ENCODE data around the gene VPS13D. TPM values are rescaled to one million over a fixed set of nuclear protein-coding genes. Genes with fewer than 3 reads are reported as not detected.

Gene VPS13D
- total RNA-seq, 1 experiment from 2014 or later, result 31.6 TPM

GRCh38 chr1:12548279-12548972 is 318.6 kb downstream of the VPS13D start:
- Histone ChIP-seq H3K4me1 (ENCODE audit: control insufficient read depth in 1 of 2, insufficient read depth in 2 of 2, low read length in 2 of 2) (peaks cover 20 to 58% of the 10 kb centered on the region in 2 experiments), H3K9ac (ENCODE audit: low read length) (peak overlapping the region; percentile 60), H3K27ac (ENCODE audit: low read depth, low read length) (no peak overlapping the region), H2AFZ (ENCODE audit: low read depth, low read length, poor library complexity, severe bottlenecking) (no peak overlapping the region), H3K27me3 (ENCODE audit: insufficient read depth, low read length) (no peaks in the 10 kb centered on the region), H4K20me1 (ENCODE audit: insufficient read depth) (no peaks in the 10 kb centered on the region), H3K4me3 (replicated peaks in 1 of 2; ENCODE audit: low read depth in 1 of 2, low read length in 2 of 2) (no peak overlapping the region), H3K36me3 (ENCODE audit: control insufficient read depth in 1 of 2, insufficient read depth in 2 of 2, low read length in 2 of 2) (no peaks in the 10 kb centered on the region), H3K9me3 (ENCODE audit: control insufficient read depth in 1 of 2, insufficient read depth in 1 of 2, low read depth in 1 of 2, low read length in 2 of 2) (no peaks in the 10 kb centered on the region), H3K9me2 (ENCODE audit: insufficient read depth) (no peaks in the 10 kb centered on the region), H3K79me2 (ENCODE audit: insufficient read depth, low read length) (no peaks in the 10 kb centered on the region), H3K4me2 (ENCODE audit: low read length) (peak overlapping the region; percentile 68)
- POLR2A ChIA-PET, result no interaction called here
- ATAC-seq (no peak), DNase-seq (ENCODE audit: low read depth, low spot score) (no peak)
- RAD21 ChIA-PET (ENCODE audit: low non-redundant PET in 1 of 2, low total read pairs in 2 of 2, uncharacterized antibody in 2 of 2, unreplicated experiment in 2 of 2), result no interaction called here
- intact Hi-C loops (cut with micrococcal nuclease), result loop anchor here (10.0 kb wide), 1 partner anchor 144 kb away; no protein-coding TSS in a partner anchor
- BruUV-seq (replicated peaks), result no TSS peak
- TF ChIP-seq MAX (IDR thresholded peaks at IDR 0.05), result no peak
- no peak for TF ChIP-seq POLR2AphosphoS5 (IDR thresholded peaks at IDR 0.05; ENCODE audit: low read depth, low read length)
- CTCF ChIA-PET, result no interaction called here

DNA sequence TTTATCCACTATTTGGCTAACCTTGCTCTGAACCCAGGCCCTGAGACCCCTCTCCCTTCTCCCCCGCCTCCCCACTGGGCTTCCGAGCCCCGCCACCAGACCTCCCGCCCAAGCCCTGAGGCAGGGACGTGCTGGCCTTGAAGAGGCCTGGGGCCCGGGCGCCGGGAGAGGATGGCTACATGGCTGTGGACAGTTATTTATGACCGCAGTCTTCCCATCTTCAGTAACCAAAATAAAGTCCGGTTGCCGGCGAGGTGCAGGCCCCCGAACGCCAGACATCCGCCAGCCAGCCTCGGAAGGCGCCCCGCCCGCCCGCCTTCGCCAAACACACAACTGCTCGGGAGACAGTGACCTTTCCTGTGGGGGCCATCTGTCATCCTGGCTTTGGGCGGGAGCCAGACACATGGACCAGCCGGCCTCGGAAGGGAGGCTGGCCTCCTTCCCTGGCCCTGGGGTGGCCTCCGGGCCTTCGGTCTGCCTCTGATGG is 319.2 kb downstream of the VPS13D start:
- Histone ChIP-seq H3K4me2 (ENCODE audit: low read length) (peak overlapping the region; percentile 68), H3K4me3 (replicated peaks in 1 of 2; ENCODE audit: low read depth in 1 of 2, low read length in 2 of 2) (peak overlapping the region; percentile 22 to 35; a peak in 3 of 4 replicates), H3K79me2 (ENCODE audit: insufficient read depth, low read length) (no peaks in the 10 kb centered on the region), H3K9me3 (ENCODE audit: control insufficient read depth in 1 of 2, insufficient read depth in 1 of 2, low read depth in 1 of 2, low read length in 2 of 2) (no peaks in the 10 kb centered on the region), H3K4me1 (ENCODE audit: control insufficient read depth in 1 of 2, insufficient read depth in 2 of 2, low read length in 2 of 2) (peaks cover 23 to 64% of the 10 kb centered on the region in 2 experiments), H2AFZ (ENCODE audit: low read depth, low read length, poor library complexity, severe bottlenecking) (no peak overlapping the region), H3K27ac (ENCODE audit: low read depth, low read length) (peak overlapping the region; percentile 61), H3K9ac (ENCODE audit: low read length) (peak overlapping the region; percentile 60), H3K27me3 (ENCODE audit: insufficient read depth, low read length) (no peaks in the 10 kb centered on the region), H3K36me3 (ENCODE audit: control insufficient read depth in 1 of 2, insufficient read depth in 2 of 2, low read length in 2 of 2) (no peaks in the 10 kb centered on the region), H4K20me1 (ENCODE audit: insufficient read depth) (no peaks in the 10 kb centered on the region), H3K9me2 (ENCODE audit: insufficient read depth) (no peaks in the 10 kb centered on the region)
- POLR2A ChIA-PET, result interaction anchor here (1.1 to 1.5 kb wide), 2 partner anchors 9 to 74 kb away, joined by 3 to 4 read pairs; no protein-coding TSS in a partner anchor
- RAD21 ChIA-PET (ENCODE audit: low non-redundant PET in 1 of 2, low total read pairs in 2 of 2, uncharacterized antibody in 2 of 2, unreplicated experiment in 2 of 2), result interaction anchor here in 1 of 2 experiments (1.0 kb wide), 1 partner anchor 9 kb away, joined by 3 read pairs; no protein-coding TSS in a partner anchor
- BruUV-seq (replicated peaks), result no TSS peak
- intact Hi-C loops (cut with micrococcal nuclease), result loop anchor here (10.0 kb wide), 1 partner anchor 144 kb away; no protein-coding TSS in a partner anchor
- CTCF ChIA-PET, result interaction anchor here (1.0 kb wide), 1 partner anchor 8 kb away, joined by 3 read pairs; no protein-coding TSS in a partner anchor
- peak; percentile 19 for ATAC-seq
- no peak for DNase-seq (ENCODE audit: low read depth, low spot score)
- no peak; the same call in 1 of the 2 replicates for TF ChIP-seq ZFX (IDR thresholded peaks at IDR 0.05)
- TF ChIP-seq SP1 (IDR thresholded peaks at IDR 0.05; ENCODE audit: low read depth), result no peak
- no peak for TF ChIP-seq EZH2phosphoT487 (IDR thresholded peaks at IDR 0.05; ENCODE audit: borderline replicate concordance)
- TF ChIP-seq ELF1 (IDR thresholded peaks at IDR 0.05; ENCODE audit: borderline replicate concordance, low read depth), result no peak
- no peak for TF ChIP-seq SRF (IDR thresholded peaks at IDR 0.05; ENCODE audit: low read depth)
- TF ChIP-seq, protein P1, sequence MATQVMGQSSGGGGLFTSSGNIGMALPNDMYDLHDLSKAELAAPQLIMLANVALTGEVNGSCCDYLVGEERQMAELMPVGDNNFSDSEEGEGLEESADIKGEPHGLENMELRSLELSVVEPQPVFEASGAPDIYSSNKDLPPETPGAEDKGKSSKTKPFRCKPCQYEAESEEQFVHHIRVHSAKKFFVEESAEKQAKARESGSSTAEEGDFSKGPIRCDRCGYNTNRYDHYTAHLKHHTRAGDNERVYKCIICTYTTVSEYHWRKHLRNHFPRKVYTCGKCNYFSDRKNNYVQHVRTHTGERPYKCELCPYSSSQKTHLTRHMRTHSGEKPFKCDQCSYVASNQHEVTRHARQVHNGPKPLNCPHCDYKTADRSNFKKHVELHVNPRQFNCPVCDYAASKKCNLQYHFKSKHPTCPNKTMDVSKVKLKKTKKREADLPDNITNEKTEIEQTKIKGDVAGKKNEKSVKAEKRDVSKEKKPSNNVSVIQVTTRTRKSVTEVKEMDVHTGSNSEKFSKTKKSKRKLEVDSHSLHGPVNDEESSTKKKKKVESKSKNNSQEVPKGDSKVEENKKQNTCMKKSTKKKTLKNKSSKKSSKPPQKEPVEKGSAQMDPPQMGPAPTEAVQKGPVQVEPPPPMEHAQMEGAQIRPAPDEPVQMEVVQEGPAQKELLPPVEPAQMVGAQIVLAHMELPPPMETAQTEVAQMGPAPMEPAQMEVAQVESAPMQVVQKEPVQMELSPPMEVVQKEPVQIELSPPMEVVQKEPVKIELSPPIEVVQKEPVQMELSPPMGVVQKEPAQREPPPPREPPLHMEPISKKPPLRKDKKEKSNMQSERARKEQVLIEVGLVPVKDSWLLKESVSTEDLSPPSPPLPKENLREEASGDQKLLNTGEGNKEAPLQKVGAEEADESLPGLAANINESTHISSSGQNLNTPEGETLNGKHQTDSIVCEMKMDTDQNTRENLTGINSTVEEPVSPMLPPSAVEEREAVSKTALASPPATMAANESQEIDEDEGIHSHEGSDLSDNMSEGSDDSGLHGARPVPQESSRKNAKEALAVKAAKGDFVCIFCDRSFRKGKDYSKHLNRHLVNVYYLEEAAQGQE (IDR thresholded peaks at IDR 0.05; ENCODE audit: low read depth), result no peak
- no peak for TF ChIP-seq JUND (IDR thresholded peaks at IDR 0.05)
- TF ChIP-seq YY1 (IDR thresholded peaks at IDR 0.05; ENCODE audit: extremely low read depth, insufficient replicate concordance, low read depth, low read length), result no peak
- no peak for TF ChIP-seq MAX (IDR thresholded peaks at IDR 0.05)
- TF ChIP-seq, protein P2, sequence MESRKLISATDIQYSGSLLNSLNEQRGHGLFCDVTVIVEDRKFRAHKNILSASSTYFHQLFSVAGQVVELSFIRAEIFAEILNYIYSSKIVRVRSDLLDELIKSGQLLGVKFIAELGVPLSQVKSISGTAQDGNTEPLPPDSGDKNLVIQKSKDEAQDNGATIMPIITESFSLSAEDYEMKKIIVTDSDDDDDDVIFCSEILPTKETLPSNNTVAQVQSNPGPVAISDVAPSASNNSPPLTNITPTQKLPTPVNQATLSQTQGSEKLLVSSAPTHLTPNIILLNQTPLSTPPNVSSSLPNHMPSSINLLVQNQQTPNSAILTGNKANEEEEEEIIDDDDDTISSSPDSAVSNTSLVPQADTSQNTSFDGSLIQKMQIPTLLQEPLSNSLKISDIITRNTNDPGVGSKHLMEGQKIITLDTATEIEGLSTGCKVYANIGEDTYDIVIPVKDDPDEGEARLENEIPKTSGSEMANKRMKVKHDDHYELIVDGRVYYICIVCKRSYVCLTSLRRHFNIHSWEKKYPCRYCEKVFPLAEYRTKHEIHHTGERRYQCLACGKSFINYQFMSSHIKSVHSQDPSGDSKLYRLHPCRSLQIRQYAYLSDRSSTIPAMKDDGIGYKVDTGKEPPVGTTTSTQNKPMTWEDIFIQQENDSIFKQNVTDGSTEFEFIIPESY (IDR thresholded peaks at IDR 0.05; ENCODE audit: extremely low read depth, insufficient replicate concordance, low read length), result no peak
- no peak for TF ChIP-seq RAD21 (IDR thresholded peaks at IDR 0.05; ENCODE audit: low read depth)
- TF ChIP-seq CBX3 (IDR thresholded peaks at IDR 0.05; ENCODE audit: low read depth), result no peak

All from HCT116 (cell line).